GM12878 (cell line): ENCODE measurements around the gene HBA2. TPM values are rescaled to one million over a fixed set of nuclear protein-coding genes. Genes with fewer than 3 reads are reported as not detected.
"Not testable (repeated sequence)": the region's sequence is repeated elsewhere in the genome, so short reads cannot be mapped to it uniquely, and the experiment has no call there.

Source experiments
- ATAC-seq: fragments of 200-7000 bp; cut with Tn5 transposase; 3 replicates; pipeline ENCODE4 v1.9.1; 2020; ENCODE audit warnings: mild to moderate bottlenecking, moderate library complexity
- BruUV-seq: library from RNA; stranded (reverse); fragments of 400-500 nt; replicated peaks from 2 replicates; lab custom pipeline; 2021; lab: Mats Ljungman, UMichigan
- CTCF ChIA-PET: fragments of 300-600 bp; sonication (Branson Sonifier 250); formaldehyde crosslinking; extraction: SDS; loops from one replicate; lab custom pipeline; 2021; ENCODE audit warnings: inconsistent platforms; lab: Yijun Ruan, JAX
- POLR2A ChIA-PET: fragments of 350-600 bp; formaldehyde crosslinking; extraction: SDS; loops from one replicate; lab custom pipeline; 2021; ENCODE audit warnings: inconsistent platforms; lab: Charles Lee
- RAD21 ChIA-PET: fragments of 300-600 bp; sonication (Branson Sonifier 250); formaldehyde crosslinking; loops from one replicate; lab custom pipeline; 2023; ENCODE audit warnings: antibody characterized with exemption; ENCODE audit not compliant: unreplicated experiment; lab: Charles Lee
- SMC1A ChIA-PET: fragments of 300-600 bp; sonication (Branson Sonifier 250); formaldehyde crosslinking; loops from one replicate; lab custom pipeline; 2023; ENCODE audit not compliant: unreplicated experiment, uncharacterized antibody; lab: Charles Lee
- DNase-seq: peaks from one replicate; pipeline ENCODE4 v3.0.0-alpha.2; 2011; ENCODE audit warnings: low read depth, low spot score
- FAIRE-seq: peaks from 3 replicates; lab custom pipeline; 2011; peaks lifted over from hg19 to GRCh38; lab: Jason Lieb, UNC
- H2AFZ ChIP-seq: 2 replicates; pipeline ENCODE4 v1.6.0; 2011; ENCODE audit warnings: low read depth, low read length, control low read depth; ENCODE audit not compliant: control insufficient read depth
- H3K27ac ChIP-seq: 2 replicates; pipeline ENCODE4 v1.5.1; 2011; ENCODE audit warnings: control low read depth; ENCODE audit not compliant: control insufficient read depth, insufficient read depth
- H3K27me3 ChIP-seq, 2 experiments: replicated peaks in 1 of 2; 2 replicates each; pipeline versions ENCODE4 v1.6.0 to v1.6.1; 2011; ENCODE audit warnings: low read length in 1 of 2; ENCODE audit not compliant: control insufficient read depth in 2 of 2, insufficient read depth in 2 of 2
- H3K36me3 ChIP-seq, 2 experiments: 2 replicates each; pipeline ENCODE4 v1.5.1; 2011; ENCODE audit warnings: low read length in 1 of 2; ENCODE audit not compliant: control insufficient read depth in 2 of 2, insufficient read depth in 2 of 2
- H3K4me1 ChIP-seq: 2 replicates; pipeline ENCODE4 v1.6.1; 2011; ENCODE audit warnings: mild to moderate bottlenecking, low read length, moderate library complexity, mixed read lengths; ENCODE audit not compliant: control insufficient read depth, insufficient read depth
- H3K4me2 ChIP-seq: 2 replicates; pipeline ENCODE4 v1.6.0; 2011; ENCODE audit warnings: control low read depth; ENCODE audit not compliant: control insufficient read depth, insufficient read depth
- H3K4me3 ChIP-seq: fragments of 200-600 bp; sonication (generic); 2 replicates; pipeline ENCODE4 v1.5.1; 2016
- H3K79me2 ChIP-seq: 2 replicates; pipeline ENCODE4 v1.6.0; 2011; ENCODE audit warnings: low read length; ENCODE audit not compliant: control insufficient read depth, insufficient read depth
- H3K9ac ChIP-seq: 2 replicates; pipeline ENCODE4 v1.8.0; 2011; ENCODE audit warnings: low read length, control low read depth, mixed read lengths; ENCODE audit not compliant: control insufficient read depth, insufficient read depth
- H3K9me3 ChIP-seq: replicated peaks from 3 replicates; pipeline ENCODE4 v1.5.1; 2011; ENCODE audit warnings: mild to moderate bottlenecking, low read length; ENCODE audit not compliant: control insufficient read depth, insufficient read depth
- H4K20me1 ChIP-seq: 2 replicates; pipeline ENCODE4 v1.6.0; 2011; ENCODE audit not compliant: control insufficient read depth, insufficient read depth
- ATF3 ChIP-seq: IDR thresholded peaks from 2 replicates; pipeline ENCODE4 v1.6.1; 2011; ENCODE audit warnings: low read depth, mild to moderate bottlenecking, low read length, moderate library complexity, borderline replicate concordance; ENCODE audit errors: extremely low read depth
- BHLHE40 ChIP-seq, 2 experiments: fragments of 450-650 bp in 1 of 2; IDR thresholded peaks; 2 replicates each; pipeline ENCODE4 v1.6.1; 2011 to 2017; ENCODE audit warnings: low read depth in 2 of 2, borderline replicate concordance in 1 of 2, improper control_type of control experiment in 1 of 2, low read length in 1 of 2, mild to moderate bottlenecking in 1 of 2
- NR2C1 ChIP-seq: fragments of 450-650 bp; IDR thresholded peaks from 2 replicates; pipeline ENCODE4 v1.6.1; 2017; ENCODE audit warnings: antibody characterized with exemption, mild to moderate bottlenecking, moderate library complexity
- PRDM15 ChIP-seq: fragments of 450-650 bp; formaldehyde crosslinking; IDR thresholded peaks from 2 replicates; pipeline ENCODE4 v1.4.0; 2020; ENCODE audit warnings: mild to moderate bottlenecking, moderate library complexity
- SMAD1 ChIP-seq: fragments of 450-650 bp; IDR thresholded peaks from 2 replicates; pipeline ENCODE4 v1.6.1; 2018; ENCODE audit warnings: mild to moderate bottlenecking, low read depth; ENCODE audit not compliant: partially characterized antibody
- WGBS: methylation state at CpG from one replicate; pipeline ENCODE4 v1.1.6; 2016; ENCODE audit warnings: low lambda C conversion rate; ENCODE audit not compliant: insufficient replicate concordance, insufficient coverage; ENCODE audit errors: missing lambda C conversion rate; 5-methylcytosine and 5-hydroxymethylcytosine counted together
- in situ Hi-C: fragments of 300-500 bp; cut with MboI; formaldehyde crosslinking; loops from 9 replicates; pipeline ENCODE4 v1.14.3; 2018; ENCODE audit warnings: mixed read lengths
- intact Hi-C: fragments of 100-400 bp; cut with micrococcal nuclease; formaldehyde crosslinking; loops from one replicate; pipeline ENCODE4 v1.14.2; 2022; ENCODE audit not compliant: unreplicated experiment
- polyA plus RNA-seq, 11 experiments: library from polyadenylated mRNA; depleted of rRNA in 4 of 11; unstranded in 6 of 11; stranded (reverse) in 5 of 11; fragments of >200 nt; fragmentation: Nextera tagmentation in 4 of 11; fragmentation: Illumina TruSeq in 1 of 11; extraction: Ambion mirVana in 4 of 11; extraction: Trizol in 1 of 11; gene quantifications; 1 replicate in 1 of 11; 2 replicates in 10 of 11; pipeline versions ENCODE4 v1.2.1 to v1.2.3, GENCODE V29; 2011 to 2016; ENCODE audit warnings: inconsistent platforms in 2 of 11, missing spikeins in 2 of 11, low read depth in 1 of 11
- total RNA-seq, 4 experiments: library from RNA; depleted of rRNA in 3 of 4; stranded (reverse); fragments of >200 nt in 3 of 4; fragmentation: Illumina TruSeq in 1 of 4; extraction: Trizol in 1 of 4; gene quantifications; 2 replicates each; pipeline versions ENCODE4 v1.2.1 to v1.2.3, GENCODE V29; 2013 to 2021

Gene HBA2
- total and polyA plus RNA-seq, 10 of the 15 experiments (the other 5 are each of a cell fraction or from before 2014, with no cell fraction given) = 0.30 to 0.96 (median 0.92) TPM; not detected in 7

DNA sequence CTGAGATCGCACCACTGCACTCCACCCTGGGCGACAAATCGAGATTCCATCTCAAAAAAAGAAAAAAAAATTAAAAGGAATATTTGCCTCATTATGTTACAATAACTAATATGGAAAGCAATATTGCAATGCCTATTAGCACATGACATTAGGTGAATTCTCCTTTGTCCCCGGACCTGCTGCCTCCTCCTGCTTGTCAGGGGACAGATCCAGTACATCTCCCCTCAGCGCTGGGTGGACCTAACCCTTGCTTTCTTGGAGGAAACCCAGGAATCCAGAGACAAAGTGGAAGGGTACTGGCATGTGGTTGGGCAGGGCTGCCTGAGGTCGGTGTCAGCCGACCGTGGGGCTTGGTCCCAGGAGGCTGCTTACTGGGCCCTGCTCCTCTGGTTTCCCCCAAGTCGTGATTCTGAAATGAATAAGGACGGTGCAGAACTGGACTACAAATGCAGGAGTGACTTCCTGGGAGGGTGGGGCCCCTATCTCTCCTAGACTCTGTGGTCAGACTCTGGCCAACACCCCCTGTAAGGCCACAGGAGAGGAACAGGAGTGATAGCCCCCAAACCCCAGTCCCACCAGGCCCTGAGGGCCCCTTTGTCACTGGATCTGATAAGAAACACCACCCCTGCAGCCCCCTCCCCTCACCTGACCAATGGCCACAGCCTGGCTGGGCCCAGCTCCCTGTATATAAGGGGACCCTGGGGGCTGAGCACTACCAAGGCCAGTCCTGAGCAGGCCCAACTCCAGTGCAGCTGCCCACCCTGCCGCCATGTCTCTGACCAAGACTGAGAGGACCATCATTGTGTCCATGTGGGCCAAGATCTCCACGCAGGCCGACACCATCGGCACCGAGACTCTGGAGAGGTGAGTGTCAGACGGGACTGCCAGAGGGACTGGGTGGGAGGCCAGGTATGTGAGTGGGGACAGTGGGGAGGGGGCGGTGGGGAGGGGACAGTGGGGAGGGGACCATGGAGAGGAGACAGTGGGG, 20.2 kb upstream of the HBA2 start, which contains the start of gene HBZ (continued):
- TF ChIP-seq ATF3 (no peak), SMAD1 (no peak), PRDM15 (CRISPR knock-in tag) (no peak), BHLHE40 (IDR thresholded peaks at IDR 0.05; ENCODE audit: borderline replicate concordance in 1 of 2, low read depth in 2 of 2, low read length in 1 of 2) (no peak), NR2C1 (no peak)

DNA sequence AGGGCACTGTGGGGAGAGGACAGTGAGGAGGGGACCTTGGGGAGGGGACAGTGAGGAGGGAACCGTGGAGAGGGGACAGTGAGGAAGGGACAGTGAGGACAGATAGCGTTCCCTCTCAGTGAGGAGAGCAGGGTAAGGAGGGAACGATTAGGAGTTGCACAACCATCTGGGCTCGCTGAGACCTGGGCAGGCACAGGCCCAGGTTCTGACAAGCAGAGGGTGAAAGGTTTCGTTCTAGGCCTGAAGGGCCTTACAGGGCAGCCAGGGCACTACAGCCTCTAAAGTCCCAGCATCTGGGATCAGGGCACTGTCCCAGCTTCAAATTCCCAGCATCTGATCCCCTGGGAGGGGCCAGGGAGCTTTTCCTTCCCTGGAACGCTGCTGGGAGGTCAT, 19.6 kb upstream of the HBA2 start:
- FAIRE-seq, H3K9me3 ChIP-seq, H3K27ac ChIP-seq, H3K4me1 ChIP-seq, RAD21 ChIA-PET, H2AFZ ChIP-seq, H3K36me3 ChIP-seq, SMC1A ChIA-PET, in situ Hi-C loops, H4K20me1 ChIP-seq, CTCF ChIA-PET, H3K4me2 ChIP-seq, ATAC-seq, H3K79me2 ChIP-seq, intact Hi-C loops, BruUV-seq, H3K9ac ChIP-seq, H3K27me3 ChIP-seq, POLR2A ChIA-PET, DNase-seq, H3K4me3 ChIP-seq: not testable (repeated sequence)
- WGBS = 60% methylated on average over 1 of the region's 6 CpGs

DNA sequence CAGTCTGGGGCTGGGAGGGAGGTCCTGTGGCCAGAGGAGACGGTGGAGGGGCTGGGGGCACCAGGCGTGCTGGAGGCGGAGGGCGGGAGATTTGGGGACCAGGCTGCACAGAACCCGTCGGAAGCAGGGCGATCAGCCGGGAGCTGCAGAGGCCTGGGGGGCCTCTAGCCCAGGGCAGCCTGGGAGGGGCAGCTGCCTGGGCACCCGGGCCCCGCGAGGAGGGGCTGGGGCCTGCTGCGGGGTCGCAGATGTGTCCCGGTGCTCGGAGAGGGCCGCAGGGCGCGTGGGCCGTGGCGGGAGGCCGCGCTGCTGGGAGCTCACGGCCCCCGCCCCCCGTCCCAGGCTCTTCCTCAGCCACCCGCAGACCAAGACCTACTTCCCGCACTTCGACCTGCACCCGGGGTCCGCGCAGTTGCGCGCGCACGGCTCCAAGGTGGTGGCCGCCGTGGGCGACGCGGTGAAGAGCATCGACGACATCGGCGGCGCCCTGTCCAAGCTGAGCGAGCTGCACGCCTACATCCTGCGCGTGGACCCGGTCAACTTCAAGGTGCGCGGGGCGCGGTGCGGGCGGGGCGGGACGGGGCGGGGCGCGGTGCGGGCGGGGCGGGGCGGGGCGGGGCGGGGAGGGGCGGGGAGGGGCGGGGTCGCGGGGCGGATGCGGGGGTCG, 19.0 kb upstream of the HBA2 start:
- FAIRE-seq, H3K79me2 ChIP-seq, H3K4me2 ChIP-seq, H3K4me3 ChIP-seq, H3K9ac ChIP-seq, H2AFZ ChIP-seq, CTCF ChIA-PET, H3K27ac ChIP-seq, in situ Hi-C loops, H3K4me1 ChIP-seq, POLR2A ChIA-PET, H4K20me1 ChIP-seq, intact Hi-C loops, SMC1A ChIA-PET, BruUV-seq, DNase-seq, H3K9me3 ChIP-seq, H3K27me3 ChIP-seq, H3K36me3 ChIP-seq, RAD21 ChIA-PET: not testable (repeated sequence)
- ATAC-seq = peak; percentile 16; the same call in 2 of the 3 replicates
- no CpG with 5 or more reads among the region's 74 CpGs for WGBS
